ENCODE results near the gene ATP10D.
"Not testable (repeated sequence)": the region's sequence is repeated elsewhere in the genome, so short reads cannot be mapped to it uniquely, and the experiment has no call there.

ATP10D gene

DNA sequence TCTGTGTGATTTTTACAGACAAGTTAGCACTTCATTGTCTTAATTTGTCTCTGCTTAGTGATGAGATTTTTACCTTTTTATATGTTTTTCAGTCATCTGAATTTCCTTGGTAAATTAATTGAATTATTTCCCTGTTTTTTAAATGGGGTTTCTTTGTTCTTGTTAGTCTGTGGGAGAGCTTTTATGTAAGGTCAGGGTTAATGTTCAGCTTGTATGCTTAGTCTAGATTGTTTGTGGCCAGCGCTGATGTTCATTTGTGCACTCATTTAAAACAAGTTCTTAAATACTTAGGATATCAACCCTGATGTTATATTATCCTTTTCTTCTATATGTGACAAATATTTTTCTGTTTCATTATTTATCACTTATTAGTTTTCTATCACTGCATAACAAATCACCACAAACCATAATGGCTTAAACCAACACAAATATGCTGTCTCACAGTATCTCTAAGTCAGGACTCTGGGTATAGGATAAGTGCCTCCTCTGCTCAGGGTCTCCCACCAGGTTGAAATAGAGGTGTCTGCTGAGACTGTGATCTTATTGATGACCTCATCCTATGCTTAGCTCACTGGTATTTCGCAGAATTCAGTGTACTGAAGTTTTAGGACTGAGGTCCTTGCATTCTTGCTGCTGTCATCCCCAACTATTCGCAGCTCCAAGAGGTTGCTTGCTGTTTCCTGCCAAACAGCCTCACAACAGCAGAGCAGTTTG is 53.2 kb downstream of the ATP10D start:
- DNase-seq = no peak

DNA sequence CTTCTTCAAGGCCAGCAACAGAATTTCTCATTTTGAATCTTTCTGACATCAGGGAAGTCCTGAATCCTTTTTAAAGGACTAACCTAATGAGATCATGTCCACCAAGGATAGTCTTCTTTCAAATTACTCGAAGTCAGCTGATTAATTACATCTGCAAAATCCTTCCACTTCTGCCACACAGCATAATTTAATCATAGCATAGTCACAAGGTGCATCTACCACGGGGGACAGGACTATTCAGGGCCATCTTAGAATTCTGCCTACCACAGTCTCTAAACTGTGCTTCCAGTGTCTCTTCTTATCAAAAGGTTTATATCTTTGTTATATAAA is 53.7 kb downstream of the ATP10D start:
- DNase-seq = no peak

DNA sequence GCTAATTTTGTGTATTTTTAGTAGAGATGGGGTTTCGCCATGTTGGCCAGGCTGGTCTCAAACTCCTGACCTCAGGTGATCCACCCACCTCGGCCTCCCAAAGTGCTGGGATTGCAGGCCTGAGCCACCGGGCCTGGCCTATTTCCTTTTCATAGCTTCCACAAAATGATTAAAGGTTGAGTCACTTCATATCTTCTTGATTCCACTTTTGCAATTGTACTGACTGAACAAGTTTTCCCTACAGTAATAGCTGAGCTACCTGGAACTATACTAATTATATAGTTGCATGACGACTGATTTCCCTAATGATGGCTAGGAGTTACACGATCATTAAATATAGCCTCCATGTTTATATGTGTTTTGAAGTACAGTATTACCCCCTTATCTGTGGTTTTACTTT is 57.6 kb downstream of the ATP10D start:
- DNase-seq = not testable (repeated sequence)

DNA sequence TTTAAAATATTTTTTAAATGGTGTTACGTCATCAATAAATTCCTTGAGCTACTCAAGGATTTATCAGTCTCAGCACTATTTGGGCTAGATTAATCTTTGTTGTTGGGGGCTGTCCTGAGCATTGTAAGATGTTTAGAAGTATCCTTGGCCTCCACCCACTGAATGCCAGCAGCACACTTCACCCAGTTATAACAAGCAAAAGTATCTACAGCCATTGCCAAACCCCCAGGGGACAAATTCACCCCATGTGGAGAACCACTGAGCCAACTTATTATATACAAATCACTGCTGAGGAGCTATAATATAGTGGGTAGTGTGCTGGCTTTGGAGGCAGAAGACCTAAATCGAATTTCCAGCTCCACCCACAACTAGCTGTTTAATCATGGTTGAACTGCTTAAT is 58.3 kb downstream of the ATP10D start:
- DNase-seq = no peak

DNA sequence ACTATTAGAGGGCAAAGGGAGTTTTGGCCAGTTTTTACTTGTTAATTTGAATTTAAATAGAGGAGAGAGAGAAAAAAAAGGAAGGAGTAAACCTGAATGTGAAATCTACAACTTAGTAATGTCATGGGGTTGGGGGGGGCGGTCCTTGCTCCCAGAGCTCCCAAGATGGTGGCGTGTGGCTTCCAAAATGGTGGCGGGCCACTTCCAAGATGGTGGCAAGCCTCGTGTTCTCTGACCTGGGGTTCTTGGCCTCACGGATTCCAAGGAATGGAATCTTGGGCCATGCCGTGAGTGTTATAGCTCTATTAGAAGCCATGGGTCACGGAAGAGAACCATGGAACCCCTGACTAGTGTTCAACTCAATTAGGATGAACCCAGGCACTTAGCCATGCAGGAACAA is 65.3 kb downstream of the ATP10D start:
- not testable (repeated sequence) for DNase-seq

DNA sequence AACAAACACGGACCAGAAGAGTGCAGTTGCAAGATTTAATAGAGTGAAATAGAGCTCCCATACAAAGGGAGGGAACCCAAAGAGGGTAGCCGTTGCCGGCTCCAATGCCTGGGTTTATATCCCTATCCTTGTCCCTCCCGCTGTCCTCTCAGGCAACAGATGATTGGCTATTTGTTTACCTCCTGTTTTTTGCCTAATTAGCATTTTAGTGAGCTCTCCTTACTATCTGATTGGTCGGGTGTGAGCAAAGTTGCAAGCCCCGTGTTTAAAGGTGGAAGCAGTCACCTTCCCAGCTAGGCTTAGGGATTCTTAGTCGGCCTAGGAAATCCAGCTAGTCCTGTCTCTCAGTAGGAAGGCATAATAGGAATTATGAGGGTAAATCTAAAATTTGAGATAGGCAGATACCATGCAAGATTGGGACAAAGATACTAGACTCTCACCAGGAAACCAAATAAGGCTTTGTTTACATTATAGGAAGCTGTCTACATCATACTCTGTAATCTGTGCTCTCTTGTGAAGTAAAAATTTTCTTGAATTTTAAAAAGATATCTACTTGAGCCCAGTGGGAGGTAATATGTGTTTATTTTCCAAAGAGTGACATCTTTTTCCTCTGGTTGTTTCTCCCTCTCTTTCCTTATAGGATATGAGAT is 65.9 kb downstream of the ATP10D start:
- DNase-seq = no peak

DNA sequence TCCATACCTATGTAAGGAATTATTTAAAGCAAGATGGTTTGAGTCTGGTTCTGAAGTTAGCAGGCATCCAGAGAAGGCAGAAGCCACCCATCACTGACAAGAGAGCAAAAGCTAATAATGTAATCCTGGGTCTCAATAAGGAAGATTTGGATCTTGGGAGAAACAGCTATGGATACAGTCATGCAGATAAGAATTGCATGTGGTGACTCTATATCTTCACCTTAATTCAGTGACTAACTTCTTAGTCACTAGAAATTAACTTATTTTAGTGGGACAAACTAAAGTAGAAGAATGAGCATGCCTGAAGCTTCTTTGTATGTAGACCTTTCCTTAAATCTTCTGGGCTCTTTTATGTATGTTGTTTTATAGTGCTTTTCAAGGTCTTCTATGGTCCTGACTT is 66.6 kb downstream of the ATP10D start:
- no peak for DNase-seq

DNA sequence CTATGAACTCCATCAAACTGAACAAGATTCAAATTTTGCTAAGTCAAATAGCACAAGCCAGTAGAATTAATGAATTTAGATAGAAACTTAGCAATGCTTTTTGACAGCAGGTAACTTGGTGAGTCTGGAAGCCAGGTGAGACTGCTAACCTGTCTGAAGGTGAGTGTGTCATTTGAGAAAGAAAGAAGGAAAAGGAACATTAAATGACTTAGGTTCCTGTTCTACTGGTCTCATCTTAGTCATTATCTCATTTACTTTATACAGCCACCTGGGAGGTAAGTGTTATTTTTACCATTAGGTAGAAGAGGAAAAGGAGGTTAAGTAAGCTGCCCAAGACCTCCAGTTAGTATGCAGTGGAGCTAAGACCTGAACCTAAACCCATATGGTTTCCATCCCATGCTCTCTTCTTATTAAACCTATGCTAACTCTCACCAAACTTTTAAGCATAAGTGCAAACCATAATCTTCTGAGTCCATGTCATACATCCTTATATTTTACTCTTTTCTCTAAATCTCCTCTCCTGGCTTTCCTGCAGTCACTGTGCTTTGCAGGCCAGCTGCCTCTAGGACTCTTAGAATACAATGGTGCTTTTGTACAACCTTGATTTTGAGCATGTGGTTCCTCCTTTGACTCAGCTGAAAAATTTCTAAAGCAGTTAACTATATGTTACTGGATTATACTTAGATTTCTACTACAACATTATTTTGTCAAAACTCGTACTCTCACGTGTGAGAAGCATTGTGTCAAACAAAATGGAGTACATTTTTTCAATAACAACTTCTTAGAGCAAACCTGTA is 68.5 kb downstream of the ATP10D start:
- no peak for DNase-seq

DNA sequence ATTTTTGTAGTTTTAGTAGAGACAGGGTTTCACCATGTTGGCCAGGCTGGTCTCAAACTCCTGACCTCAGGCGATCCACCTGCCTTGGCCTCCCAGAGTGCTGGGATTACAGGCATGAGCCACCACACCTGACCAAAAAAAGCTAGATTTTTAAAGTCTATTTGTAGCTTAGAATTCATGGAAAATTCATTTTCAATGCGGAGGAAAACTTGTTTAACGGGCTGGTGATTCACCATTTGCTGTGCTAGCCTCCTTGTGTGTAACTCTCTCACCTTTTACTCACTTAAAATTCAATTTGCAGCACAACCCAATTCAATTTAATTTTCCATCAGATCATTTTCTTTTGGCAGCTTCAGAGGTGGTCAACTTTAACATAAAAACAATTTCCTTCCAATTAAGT is 70.8 kb downstream of the ATP10D start:
- DNase-seq = not testable (repeated sequence)

DNA sequence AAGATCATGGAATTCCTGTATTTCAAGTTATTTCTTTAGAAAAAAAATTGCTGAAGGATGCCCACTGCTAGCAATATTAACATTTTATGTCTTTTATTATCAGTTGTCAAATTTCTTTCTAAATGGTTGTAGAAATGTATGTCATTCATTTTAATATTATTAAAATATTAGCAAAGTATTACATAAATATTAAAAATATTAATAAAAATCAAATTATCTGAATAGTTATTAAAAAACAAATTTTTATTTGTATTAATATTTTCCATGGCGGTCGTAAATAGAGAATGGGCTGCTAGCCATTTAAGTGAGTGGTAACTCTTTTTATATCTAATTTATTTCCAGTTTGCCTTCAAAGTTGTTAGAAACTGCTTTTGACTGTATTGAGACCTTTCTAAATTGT is 72.2 kb downstream of the ATP10D start:
- no peak for DNase-seq

DNA sequence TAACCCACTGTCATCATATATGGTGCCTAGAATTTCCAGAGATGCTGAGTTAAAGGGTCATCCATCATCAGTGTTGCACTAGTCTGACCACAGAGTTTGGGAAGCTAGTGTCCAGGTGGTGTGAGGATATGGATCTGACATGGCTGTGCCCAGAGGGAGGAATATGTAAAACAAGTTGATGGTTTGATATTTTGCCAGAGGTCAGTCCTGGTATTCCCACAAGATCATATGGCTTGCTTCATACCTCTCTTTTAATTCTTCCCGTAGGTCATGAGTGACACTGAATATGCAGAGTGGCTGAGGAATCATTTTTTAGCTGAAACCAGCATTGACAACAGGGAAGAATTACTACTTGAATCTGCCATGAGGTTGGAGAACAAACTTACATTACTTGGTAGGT is 75.6 kb downstream of the ATP10D start:
- DNase-seq = no peak

DNA sequence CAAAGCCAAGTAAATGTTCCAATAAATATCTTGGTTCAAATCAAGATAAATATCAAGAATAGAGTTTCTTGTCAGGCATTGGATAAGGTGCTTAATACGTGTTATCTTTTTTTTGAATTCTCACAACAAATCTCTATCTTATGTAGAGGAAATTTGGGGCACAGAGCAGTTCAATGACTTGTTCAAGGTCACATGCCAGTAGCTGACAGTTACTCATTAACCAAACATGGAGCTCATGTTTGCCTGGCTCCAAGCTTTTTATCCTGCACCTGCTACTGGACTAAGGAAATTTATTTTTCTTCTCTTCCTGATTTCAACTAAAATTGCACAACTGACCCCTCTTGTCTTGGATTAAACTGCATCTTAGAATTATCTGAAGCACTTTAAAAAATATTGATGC is 76.3 kb downstream of the ATP10D start:
- no peak for DNase-seq

DNA sequence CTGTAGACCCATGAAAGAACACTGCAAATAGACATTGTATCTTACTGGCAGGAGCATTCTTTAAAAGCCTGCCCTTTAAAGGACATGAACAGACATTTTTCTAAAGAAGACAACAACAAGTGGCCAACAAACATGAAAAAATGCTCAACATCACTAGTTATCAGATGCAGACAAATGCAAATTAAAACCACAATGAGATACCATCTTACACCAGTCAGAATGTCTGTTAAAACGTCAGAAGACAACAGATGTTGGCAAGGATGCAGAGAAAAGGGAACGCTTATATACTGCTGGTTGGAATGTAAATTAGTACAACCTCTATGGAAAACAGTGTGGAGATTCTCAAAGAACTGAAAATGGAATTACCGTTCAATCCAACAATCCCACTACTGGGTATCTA is 77.2 kb downstream of the ATP10D start:
- no peak for DNase-seq

DNA sequence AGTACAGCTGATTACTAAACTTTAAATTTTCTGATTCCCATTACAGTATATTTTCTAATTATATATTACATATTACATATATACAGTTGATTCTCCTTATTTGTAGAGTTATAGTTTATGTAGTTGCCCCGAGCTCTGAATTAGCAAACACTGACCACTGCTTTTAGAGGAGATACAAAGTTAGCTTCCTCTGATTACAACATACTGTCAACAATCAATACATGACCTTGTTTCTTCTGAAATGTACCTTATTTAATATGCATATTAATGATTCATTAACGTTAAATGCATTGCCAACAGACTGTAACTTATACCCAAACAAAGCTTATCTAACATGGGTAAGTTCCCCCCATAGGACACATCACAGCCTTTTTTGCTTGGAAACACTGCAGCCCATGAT is 81.5 kb downstream of the ATP10D start:
- no peak for DNase-seq

DNA sequence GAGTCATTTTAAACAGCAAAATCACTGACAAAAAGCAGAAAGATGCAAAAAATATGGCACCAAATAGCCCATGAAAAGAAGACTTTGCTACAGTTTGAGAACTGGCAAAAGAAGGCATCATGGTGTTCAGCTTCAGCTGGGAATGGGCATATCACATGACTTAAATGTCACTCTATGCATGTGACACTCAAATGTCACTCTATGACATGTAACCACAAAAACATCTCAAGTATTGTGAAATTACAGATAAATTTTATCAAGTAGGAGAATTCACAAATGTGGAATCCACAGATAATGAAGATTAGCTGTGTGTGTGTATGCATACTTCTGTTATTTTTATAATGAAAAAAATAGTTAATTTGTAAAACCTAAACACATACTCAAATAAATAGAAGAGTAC is 81.9 kb downstream of the ATP10D start:
- DNase-seq = no peak

DNA sequence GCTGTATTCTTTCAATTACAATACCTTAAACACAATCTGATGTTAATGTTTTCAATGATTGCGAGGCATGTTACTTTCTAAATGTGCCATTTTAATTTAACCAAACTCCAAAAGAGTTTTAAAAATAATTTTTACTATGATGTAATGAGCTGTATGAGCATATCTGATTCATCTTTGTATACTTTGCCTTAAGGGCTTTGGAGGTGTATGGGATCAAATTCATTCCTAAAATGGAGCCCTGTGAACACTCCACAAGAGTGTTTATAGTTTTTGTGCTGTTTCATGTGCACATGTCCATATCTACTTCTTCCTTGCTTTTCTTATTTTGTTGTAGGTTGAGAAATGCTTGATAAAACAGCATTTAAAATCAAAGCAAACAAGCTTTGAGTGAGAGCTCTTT is 82.4 kb downstream of the ATP10D start:
- DNase-seq = no peak

DNA sequence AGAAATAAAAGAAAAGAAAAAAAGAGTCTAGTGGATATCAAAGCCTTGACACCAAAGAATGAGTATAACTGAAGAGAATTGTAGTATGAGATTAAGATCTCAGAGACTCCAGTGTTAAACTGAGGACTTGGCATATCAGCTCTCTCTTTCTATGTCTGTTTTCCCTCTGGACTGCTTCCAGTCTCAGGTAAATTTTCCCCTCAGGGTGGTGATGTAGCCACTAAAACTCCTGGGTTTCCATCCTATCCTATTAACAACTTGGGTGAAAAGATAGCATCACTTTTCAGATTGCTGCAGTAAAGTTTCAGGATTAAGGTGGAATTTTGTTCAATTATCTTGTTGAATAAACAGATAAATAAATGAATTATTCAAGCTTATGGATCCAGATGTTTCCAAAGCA is 85.7 kb downstream of the ATP10D start:
- no peak for DNase-seq

DNA sequence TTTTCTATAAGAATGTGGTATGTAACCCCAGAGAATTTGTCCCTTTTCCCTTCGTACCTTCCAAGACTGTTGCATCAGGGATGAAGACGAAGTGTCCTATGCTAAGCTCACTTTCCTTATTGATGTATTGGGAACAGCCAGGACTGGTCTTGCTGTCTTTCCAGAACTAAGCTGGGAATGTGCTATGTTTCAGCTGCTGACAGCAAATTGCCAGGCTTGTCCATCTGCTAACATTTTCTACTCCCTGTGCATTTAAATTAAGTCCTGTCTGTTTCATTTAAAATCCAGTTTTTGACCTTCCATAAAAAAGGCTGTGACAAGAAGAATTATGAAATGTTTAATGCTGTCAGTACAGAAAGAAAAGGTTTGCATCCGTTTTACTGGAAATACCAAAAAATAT is 87.9 kb downstream of the ATP10D start:
- no peak for DNase-seq

DNA sequence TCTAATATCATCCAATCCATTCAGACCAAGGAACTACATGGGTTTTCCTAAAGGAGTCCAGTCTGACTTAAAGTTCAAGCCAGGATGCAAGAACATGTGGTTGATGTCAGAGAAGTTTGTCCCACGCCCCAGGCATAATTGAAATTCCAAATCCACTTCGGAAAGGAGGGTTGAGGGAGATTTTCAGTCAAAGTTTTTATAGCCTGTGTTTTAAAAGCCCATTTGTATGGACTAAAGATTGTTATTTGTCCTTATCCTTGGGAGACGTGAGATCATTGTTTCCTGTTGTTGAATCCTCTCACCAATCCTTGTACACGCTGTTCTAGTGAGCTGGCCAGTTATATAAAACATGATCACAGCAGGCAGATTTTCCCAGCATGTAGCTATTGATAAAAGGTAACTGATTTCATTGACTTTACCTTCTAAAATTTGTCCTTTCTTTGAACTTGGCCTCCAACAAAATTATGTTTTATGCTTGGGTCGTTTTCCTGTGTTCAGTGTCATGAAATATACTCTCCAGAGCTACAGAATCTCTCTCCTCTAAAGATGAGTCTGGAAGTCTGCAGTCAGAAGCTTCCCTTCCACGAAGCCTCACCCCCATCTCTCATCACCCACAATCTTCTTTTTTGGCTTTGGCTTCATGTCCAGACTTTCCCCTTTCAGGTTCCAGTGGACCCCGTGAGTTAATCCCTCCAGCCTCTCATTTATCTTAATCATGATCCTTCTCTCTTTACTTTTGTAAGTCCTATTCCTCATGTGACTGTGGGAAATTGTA is 92.9 kb downstream of the ATP10D start:
- DNase-seq = no peak

DNA sequence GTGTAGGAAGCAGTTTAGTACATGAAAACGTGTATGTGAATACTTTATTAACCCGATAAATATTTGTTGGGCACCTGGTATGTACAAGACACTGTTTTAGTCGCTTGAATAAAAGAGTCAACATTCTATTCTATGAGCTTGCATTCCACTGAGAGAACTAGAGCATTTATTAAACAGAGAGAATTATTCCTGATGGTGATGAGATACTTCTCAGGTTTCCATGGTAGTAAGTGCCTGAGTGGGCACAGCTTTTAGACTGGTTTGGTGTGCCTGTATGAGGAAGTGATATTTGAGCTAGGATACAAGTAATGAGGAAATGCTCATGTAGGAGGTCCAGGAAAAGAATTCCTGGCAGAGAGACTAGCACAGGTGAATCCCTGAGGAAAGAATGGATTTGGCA is 94.2 kb downstream of the ATP10D start:
- no peak for DNase-seq

DNA sequence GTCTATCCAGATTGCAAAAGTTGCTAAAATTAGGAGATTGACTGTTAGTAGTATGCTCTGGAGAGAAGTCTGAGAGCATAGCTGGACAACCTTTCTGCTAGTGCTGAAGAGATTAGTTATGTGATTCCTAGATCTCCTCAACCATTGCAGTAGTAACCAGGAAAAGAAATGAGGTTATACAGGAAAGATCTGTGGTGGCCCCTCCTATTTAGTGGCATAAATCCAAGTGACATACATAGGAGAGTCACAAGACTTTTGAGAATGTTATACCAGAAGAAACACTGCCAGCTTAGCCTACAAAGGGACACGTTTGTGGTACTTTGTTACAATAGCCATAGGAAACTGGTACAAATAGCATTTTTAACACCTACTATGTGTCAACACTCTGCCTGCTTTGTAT is 105.2 kb downstream of the ATP10D start:
- DNase-seq = no peak

DNA sequence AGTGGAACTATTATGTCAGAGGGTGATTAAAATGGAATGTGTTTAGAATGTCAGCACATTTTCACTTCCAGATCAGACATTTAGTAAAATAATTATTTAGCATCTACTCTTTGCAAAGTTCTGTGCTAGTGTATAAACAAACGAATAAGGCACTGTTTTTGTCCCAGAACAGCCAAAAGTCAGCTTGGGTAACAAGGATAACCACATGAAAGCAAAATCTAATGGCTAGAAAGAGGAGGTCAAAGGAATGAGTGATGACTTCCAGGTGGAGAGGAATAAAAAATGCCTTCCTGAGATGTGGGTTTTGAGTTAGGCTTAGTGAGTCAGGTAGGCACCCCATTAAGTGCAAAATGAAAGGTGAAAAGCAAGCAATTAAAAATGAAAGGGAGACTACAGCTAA is 112.6 kb downstream of the ATP10D start:
- DNase-seq = no peak

DNA sequence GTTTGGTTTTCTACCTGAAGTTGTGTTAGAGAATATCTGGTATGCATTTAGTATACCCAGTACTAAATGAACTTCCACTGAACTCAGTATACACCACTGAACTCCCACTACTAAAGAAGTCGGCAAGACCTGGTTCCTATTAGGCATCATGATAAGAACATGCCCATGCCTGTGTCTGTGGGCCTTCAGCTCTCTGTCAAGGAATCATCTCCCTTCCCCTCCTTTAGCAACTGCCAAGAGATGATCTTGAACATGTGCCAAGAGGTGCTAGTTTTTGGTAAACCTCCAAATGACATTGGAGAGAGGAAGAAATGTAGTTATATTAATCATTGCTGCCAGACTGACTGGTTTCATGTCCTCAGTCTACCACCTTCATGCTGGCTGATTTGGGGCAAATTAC is 113.2 kb downstream of the ATP10D start:
- no peak for DNase-seq

DNA sequence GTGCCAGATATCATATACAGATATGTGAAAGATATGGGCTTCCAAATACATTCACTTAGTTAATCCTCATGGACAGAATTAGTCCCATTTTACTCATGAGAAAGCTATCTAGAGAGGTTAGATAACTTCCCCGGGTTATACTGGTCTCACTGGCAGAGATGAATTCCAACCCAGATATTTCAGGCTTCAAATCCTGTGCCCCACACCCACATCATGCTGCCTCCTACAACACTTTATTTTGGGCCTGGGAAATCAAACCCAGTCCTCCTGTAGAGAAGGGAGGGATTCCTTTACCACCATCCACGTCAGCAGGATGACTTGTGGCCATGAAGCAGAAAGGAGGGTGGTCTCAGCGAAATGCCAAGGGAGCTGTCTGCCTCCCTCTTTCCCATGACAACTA is 113.8 kb downstream of the ATP10D start:
- no peak for DNase-seq
